ENCODE results near the gene LMNA.

GRCh38 chr1:156145650-156146019 is 31.1 kb downstream of the LMNA start:
- TF ChIP-seq EZH2phosphoT487 (IDR thresholded peaks at IDR 0.05; ENCODE audit: borderline replicate concordance, low read length) (no peak), CTCF (IDR thresholded peaks at IDR 0.05; ENCODE audit: low read depth, low read length, poor library complexity, severe bottlenecking) (no peak)
